Osteocyte (in vitro differentiated cells): ENCODE results near the gene GKN1. TPM values are rescaled to one million over a fixed set of nuclear protein-coding genes. Genes with fewer than 3 reads are reported as not detected.

Source experiments
- DNase-seq: peaks from one replicate; pipeline ENCODE4 v3.0.0; 2021; ENCODE audit warnings: mixed read lengths; ENCODE audit not compliant: unreplicated experiment; ENCODE audit errors: extremely low spot score
- H3K27ac Mint-ChIP-seq: one replicate; pipeline ENCODE4 v1.8.0; 2021; ENCODE audit warnings: mild to moderate bottlenecking, mixed read lengths; ENCODE audit not compliant: unreplicated experiment
- H3K27me3 Mint-ChIP-seq: one replicate; pipeline ENCODE4 v1.8.0; 2021; ENCODE audit warnings: mixed read lengths; ENCODE audit not compliant: unreplicated experiment
- H3K36me3 Mint-ChIP-seq: one replicate; pipeline ENCODE4 v1.8.0; 2021; ENCODE audit warnings: mixed read lengths; ENCODE audit not compliant: unreplicated experiment
- H3K4me1 Mint-ChIP-seq: one replicate; pipeline ENCODE4 v1.8.0; 2021; ENCODE audit warnings: mixed read lengths; ENCODE audit not compliant: unreplicated experiment
- H3K4me3 Mint-ChIP-seq: one replicate; pipeline ENCODE4 v1.8.0; 2021; ENCODE audit warnings: mild to moderate bottlenecking, moderate library complexity, mixed read lengths; ENCODE audit not compliant: unreplicated experiment
- H3K9me3 Mint-ChIP-seq: one replicate; pipeline ENCODE4 v1.8.0; 2021; ENCODE audit warnings: mixed read lengths; ENCODE audit not compliant: unreplicated experiment
- CTCF ChIP-seq: fragments of 200-600 bp; sonication (generic); IDR thresholded peaks from 2 replicates; pipeline ENCODE4 v1.5.0; 2021; ENCODE audit warnings: antibody characterized with exemption, mild to moderate bottlenecking, moderate library complexity
- total RNA-seq: library from RNA; stranded (reverse); gene quantifications from 2 replicates; pipeline ENCODE4 v1.2.1, GENCODE V29; 2021

The GKN1 gene
- total RNA-seq, 1 donor from 2014 or later = not detected

GRCh38 chr2:69001879-69002278 lies 27.4 kb downstream of the GKN1 start:
- Mint-ChIP-seq H3K4me3 (no peak overlapping the region), H3K36me3 (peaks cover 14% of the 10 kb centered on the region), H3K27ac (no peak overlapping the region), H3K9me3 (peaks cover 32% of the 10 kb centered on the region), H3K27me3 (no peaks in the 10 kb centered on the region), H3K4me1 (no peaks in the 10 kb centered on the region)
- DNase-seq = no peak
- TF ChIP-seq CTCF = no peak

DNA sequence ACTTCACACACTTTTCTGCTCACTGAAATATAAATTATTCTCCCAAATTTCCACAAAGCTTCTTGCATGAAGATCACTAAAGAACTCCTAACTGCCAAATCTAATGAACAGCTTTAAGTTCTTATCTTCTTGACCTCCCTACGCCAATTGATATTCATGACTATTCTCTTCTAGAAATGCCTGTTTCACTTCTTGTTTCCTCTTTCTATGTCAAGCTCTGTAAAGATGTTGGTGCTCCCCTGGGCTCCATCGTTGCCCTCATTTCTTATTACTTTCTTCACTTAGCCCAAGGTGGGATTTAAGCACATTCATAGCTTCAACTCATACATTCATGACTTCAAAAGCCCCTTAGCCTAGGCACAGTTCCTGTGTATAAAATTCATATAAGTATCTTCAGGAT lies 29.3 kb downstream of the GKN1 start:
- Mint-ChIP-seq H3K9me3 (peaks cover 32% of the 10 kb centered on the region), H3K27me3 (no peaks in the 10 kb centered on the region)
- DNase-seq = no peak

DNA sequence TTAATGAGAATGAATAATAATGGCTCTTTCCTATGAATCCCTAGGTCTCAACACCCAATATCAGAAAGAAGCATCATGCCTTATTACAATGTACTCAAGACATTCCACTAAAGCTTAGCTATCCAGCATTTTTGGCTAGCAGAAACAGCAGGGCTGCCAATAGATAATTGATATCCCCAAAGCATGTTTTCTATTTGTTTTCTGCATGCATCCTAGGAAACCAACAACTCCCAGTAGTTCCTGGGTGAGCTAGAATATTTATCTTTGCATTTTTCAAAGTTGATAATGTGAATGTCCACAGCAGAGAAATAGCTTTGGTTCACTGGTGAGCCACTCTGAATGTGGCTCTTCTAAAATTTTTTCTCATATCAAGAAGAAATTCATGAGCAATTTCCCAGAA lies 32.7 kb downstream of the GKN1 start:
- Mint-ChIP-seq H3K4me3 (no peak overlapping the region), H3K27me3 (no peaks in the 10 kb centered on the region), H3K4me1 (no peaks in the 10 kb centered on the region), H3K9me3 (peaks cover 14% of the 10 kb centered on the region), H3K27ac (no peak overlapping the region), H3K36me3 (peaks cover 7% of the 10 kb centered on the region)
- TF ChIP-seq CTCF = no peak
- DNase-seq = no peak

More for the DNA sequence above, 29.3 kb downstream of the GKN1 start:
- H3K4me1 Mint-ChIP-seq = no peaks in the 10 kb centered on the region
- peaks cover 14% of the 10 kb centered on the region for H3K36me3 Mint-ChIP-seq
- TF ChIP-seq CTCF = no peak
- H3K4me3 Mint-ChIP-seq = no peak overlapping the region
- no peak overlapping the region for H3K27ac Mint-ChIP-seq

DNA sequence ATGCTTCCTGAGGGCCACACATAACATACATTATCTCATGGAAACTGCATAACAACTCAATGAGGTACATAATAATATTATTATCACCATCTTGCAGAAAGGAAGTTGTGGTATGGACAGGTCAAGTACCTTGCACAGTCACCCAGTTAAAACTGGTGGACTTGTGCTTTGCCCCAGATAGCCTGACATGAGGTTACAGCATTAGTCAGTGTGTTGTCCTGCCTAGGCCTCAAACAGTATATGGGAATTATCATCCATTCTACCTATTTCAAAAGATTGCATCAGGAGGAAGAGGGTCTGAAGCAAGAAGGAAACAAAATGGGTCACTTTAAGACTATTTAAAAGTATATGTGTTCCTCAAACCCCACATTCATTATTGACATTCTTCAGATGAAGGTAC lies 33.2 kb downstream of the GKN1 start:
- DNase-seq = no peak
- H3K27ac Mint-ChIP-seq = no peak overlapping the region
- H3K4me1 Mint-ChIP-seq = peaks cover 3% of the 10 kb centered on the region
- peaks cover 10% of the 10 kb centered on the region for H3K9me3 Mint-ChIP-seq
- peaks cover 3% of the 10 kb centered on the region for H3K36me3 Mint-ChIP-seq
- H3K27me3 Mint-ChIP-seq = no peaks in the 10 kb centered on the region
- H3K4me3 Mint-ChIP-seq = no peak overlapping the region
- no peak for TF ChIP-seq CTCF

DNA sequence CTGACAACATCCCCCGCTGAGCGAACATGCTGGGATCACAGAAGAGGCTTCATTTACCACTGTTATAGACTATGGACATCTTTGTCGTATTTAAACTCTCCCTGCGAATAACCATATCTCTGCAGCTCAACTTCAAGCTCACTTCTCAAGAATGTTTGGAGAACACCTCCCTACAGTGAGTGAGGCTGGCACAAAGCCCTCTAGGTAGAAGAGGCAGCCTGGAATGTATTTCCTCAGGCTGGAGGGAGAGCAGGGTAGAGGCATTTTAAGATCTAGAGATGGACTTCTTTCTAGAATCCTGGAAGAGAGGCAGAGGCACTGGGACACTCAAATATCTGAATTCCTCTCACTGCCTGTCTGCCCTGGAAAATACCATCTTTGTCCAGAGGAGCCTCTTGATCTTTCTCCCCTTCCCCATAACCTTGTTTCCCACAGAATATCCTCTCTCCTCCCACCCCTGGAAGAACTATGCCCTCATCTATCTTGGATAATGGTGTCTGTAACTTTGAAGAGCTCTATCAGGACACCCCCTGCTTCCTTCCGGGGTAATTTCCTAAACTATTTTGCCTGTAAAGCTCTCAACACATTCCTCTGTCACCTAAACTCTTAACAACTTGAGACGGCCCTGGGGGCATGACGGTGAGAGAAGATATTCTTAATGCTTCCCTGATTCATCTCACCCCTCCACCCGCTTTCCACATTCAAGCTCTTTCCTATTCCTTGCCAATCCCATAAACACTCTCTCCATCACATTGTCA lies 36.2 kb downstream of the GKN1 start:
- TF ChIP-seq CTCF = no peak
- Mint-ChIP-seq H3K36me3 (no peaks in the 10 kb centered on the region), H3K4me3 (no peak overlapping the region), H3K27ac (no peak overlapping the region), H3K27me3 (no peaks in the 10 kb centered on the region), H3K4me1 (peaks cover 18% of the 10 kb centered on the region), H3K9me3 (no peaks in the 10 kb centered on the region)
- no peak for DNase-seq
